22Rv1 (cell line): ENCODE measurements around the gene HDAC10.

Source experiments
- H3K27ac ChIP-seq: fragments of 450-650 bp; 2 replicates; pipeline ENCODE4 v1.5.1; 2017
- ZFX ChIP-seq: fragments of 450-650 bp; IDR thresholded peaks from 2 replicates; pipeline ENCODE4 v1.6.1; 2017; ENCODE audit warnings: antibody characterized with exemption, borderline replicate concordance
- TF ChIP-seq, protein P1 (sequence below): fragments of 450-650 bp; IDR thresholded peaks from 2 replicates; pipeline ENCODE4 v1.5.1; 2017; ENCODE audit warnings: mild to moderate bottlenecking

HDAC10 gene

DNA sequence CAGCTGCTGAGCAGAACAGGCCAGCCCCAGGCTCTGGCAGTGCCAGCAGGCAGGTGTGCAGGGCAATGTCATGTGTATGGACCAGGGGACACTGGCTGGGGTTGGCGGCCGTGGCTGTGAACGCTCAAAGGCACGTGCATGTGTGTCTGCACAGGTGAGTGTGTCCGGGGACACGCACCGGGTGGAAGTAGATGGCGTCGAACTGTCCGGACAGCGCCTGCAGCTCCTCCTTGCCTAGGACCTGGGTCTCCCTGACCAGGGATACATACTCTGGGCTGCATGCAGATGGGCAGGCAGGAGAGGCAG lies 863 bp downstream of the HDAC10 start:
- H3K27ac ChIP-seq = peak overlapping the region; percentile 92
- TF ChIP-seq ZFX = no peak
- TF ChIP-seq, protein P1, sequence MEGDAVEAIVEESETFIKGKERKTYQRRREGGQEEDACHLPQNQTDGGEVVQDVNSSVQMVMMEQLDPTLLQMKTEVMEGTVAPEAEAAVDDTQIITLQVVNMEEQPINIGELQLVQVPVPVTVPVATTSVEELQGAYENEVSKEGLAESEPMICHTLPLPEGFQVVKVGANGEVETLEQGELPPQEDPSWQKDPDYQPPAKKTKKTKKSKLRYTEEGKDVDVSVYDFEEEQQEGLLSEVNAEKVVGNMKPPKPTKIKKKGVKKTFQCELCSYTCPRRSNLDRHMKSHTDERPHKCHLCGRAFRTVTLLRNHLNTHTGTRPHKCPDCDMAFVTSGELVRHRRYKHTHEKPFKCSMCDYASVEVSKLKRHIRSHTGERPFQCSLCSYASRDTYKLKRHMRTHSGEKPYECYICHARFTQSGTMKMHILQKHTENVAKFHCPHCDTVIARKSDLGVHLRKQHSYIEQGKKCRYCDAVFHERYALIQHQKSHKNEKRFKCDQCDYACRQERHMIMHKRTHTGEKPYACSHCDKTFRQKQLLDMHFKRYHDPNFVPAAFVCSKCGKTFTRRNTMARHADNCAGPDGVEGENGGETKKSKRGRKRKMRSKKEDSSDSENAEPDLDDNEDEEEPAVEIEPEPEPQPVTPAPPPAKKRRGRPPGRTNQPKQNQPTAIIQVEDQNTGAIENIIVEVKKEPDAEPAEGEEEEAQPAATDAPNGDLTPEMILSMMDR = no peak

DNA sequence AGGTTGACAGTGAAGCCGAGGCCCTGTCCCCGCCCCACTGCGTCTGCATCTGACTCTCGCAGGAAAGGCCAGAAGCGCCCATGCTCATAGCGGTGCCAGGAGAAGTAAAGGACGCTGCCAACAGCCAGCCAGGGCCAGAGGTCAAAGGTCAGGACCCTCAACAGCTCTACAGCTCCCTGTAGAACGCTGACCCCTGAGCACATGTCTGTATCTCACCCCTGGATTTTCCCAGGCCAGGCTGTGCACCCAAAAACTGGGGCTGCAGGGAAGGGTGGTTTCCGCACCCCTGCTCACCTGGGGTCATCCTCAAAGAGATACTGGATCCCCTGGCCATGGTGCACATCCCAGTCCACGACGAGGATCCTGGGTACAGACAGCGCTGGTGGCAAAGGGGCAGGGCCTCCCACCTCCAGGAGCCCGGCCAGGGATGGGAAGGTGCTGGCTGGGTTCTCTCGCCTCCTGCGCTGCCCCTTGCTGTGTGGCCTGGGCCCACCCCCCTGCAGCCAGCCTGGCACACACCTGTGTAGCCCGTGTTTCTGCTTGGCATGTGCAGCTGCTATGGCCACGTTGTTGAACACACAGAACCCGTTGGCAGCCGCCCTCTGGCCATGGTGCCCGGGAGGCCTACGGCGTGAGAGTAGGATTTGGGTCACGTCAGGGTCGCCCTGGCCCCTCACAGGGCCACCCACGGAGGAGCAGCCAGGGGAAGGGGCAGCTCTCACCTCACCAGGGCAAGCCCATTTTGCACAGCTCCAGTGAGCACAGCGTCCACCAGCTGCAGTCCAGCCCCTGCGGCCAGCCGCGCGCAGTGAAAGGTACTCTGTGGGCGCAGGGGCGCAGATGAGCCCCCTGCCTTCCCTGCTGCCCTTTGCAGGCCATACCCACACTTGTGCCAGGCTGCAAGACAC lies 1.5 kb downstream of the HDAC10 start:
- H3K27ac ChIP-seq = peak overlapping the region; percentile 92
- TF ChIP-seq ZFX = no peak

DNA sequence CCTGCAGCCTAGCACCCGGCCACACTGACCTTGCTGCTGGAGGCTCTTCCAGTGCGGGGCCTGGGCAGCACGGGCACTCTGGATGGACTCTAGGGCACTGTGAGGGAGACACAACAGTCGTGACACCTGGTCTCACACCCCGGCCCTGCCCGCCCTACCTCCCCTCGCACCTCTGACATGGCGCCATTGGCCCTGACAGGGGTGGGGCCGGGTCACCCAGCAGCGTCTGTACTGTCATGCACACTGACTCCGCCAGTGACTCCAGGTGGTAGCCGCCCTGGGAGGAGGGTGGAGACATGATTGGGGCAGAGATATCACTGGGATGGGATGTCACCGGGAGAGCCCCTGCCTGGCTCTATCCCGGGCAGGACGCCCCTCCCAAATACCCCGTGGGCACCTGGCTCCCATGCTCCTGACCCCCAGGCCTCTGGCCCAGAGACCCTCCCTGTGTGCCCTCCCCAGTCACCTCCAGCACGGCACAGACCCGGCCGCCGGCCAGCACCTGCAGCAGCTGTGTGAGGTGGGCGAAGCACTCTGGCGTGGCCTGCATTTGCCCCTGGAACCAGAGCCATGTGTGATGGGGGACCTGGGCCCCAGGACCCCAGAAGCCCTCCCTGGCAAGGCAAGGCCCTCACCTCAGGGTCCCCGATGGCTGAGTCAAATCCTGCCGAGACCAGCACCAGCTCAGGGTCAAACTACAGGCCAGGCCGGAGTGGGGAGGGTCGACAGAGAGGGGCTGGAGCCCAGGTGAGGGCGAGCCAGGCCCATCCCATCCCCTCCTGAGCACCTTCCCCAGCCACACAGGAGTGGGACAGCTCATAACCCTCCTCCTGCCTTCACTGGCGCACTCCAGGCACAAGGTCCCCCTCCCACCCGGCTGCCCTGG lies 2.6 kb downstream of the HDAC10 start:
- TF ChIP-seq, protein P1 = no peak
- no peak for TF ChIP-seq ZFX
- peak overlapping the region; percentile 92 for H3K27ac ChIP-seq

DNA sequence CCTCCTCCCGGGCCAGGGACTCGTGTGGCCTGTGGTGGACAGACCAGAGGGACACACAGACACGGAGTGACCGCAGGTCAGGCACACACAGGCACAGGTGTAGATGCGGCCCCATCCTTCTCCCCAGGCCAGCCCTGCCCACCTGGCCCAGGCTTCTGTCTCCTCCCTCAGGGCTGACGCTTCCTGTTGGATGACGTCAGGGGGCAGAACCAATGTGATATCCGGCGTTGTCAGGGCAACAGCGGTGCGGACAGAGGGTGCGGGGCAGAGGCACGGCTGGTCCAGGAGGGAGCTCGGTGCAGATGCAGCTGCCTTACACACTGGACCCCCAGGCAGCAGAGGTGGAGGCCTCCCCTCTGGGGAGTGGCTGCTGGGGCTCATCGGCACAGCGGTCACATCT lies 3.3 kb downstream of the HDAC10 start:
- TF ChIP-seq, protein P1 = no peak
- no peak for TF ChIP-seq ZFX
- H3K27ac ChIP-seq = peak overlapping the region; percentile 92

DNA sequence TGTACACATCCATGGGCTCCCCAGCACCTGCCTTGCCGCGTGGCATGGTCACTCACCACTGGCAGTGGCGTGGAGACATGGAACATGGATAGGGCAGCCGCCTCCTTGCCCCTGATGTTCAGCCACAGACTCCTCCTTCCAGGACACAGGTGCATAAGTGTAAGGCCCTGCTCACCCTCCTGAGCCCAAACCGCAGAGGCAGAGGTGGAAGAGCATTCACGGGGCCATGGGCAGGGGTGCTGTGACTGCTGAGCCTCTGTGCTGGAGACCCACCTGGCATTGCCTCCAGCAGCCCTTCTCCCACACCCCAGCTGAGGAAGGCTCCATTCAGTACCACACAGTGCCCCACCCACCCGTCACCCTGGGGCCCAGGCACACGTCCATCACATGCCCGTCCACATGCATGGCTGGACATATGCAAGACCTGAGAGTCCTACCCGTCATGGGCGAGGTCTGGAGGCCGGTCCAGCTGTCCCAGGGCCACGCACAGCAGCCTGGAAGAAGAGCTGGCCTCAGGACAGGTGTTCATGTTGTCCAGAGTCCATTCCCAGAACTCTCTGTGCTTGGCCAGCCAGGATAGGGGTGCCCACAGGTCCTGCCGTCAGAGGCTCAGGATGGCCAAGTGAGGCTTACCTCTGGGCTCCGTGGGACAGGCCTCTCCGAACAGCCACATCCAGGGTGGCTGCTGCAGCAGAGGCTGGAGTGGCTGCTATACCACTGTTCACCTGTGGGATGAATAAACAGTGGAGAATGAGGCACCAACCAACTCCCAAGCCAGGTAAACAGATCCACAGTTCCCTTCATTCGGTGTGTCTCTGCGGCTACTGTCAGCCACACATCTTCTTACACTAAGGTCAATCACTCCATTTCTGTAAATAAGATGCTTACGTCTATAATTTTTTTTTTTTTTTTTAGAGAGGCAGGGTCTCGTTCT lies 4.6 kb downstream of the HDAC10 start:
- H3K27ac ChIP-seq = peak overlapping the region; percentile 92
- TF ChIP-seq, protein P1 = peak; percentile 20
- no peak for TF ChIP-seq ZFX

DNA sequence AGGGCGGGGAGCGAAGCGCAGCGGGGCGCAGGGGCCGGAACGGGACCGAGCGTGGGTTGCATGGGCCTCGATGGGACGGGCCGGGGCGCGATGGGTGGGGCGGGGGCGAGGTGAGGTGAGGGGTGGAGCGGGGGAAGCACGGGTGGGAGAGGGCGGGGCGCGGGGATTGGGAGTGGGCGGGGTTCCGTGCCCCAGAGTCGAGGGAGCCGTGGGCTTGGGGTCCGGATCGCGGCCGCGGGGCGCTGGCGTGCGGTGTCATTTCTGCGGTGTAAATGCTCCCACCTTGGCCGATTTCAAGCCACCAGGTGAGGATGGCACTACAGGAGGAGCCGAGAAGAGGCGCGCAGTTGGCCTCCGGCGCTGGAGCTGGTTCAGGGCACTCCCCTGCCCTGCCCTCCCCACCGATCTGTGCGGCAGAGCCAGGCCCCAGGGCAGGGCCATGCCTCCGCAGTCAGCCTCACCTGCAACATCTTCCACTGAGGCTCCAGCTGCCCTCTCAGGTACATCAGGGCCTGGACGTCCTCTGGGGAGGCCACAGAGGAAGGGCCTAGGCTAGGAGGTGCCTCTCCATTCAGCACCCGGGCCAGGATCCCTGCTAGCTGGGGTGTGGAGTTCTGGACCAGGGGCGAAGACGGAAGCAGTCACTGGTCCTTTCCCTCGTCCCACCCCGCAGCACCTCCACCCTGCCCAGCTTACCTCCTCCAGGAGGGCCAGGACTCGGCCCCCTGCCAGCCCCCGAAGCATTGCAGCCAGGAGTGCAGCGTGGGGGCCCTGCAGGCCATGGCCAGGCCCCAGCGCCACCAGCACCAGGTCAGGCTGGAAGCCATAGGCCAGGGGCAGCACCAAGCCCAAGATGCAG lies 5.6 kb downstream of the HDAC10 start:
- H3K27ac ChIP-seq = peak overlapping the region; percentile 92
- TF ChIP-seq ZFX = no peak
- TF ChIP-seq, protein P1 = no peak
